GM23338 (cell line): ENCODE results near the gene ATG9B. TPM values are rescaled to one million over a fixed set of nuclear protein-coding genes. Genes with fewer than 3 reads are reported as not detected.
"Not testable (repeated sequence)": the region's sequence is repeated elsewhere in the genome, so short reads cannot be mapped to it uniquely, and the experiment has no call there.

Source experiments
- ATAC-seq: fragments of 200-7000 bp; cut with Tn5 transposase; 3 replicates; pipeline ENCODE4 v1.9.1; 2020
- DNase-seq: peaks from one replicate; pipeline ENCODE4 v3.0.0-alpha.2; 2015; ENCODE audit warnings: low spot score
- H2AFZ ChIP-seq: fragments of 200-600 bp; sonication (generic); 2 replicates; pipeline ENCODE4 v1.8.0; 2016; ENCODE audit warnings: antibody characterized with exemption, mild to moderate bottlenecking, moderate library complexity
- H3F3A ChIP-seq: fragments of 200-600 bp; sonication (generic); replicated peaks from 2 replicates; pipeline ENCODE4 v1.8.0; 2017; ENCODE audit warnings: antibody characterized with exemption, mixed run types, low read depth
- H3K27ac ChIP-seq: fragments of 200-600 bp; sonication (generic); 2 replicates; pipeline ENCODE4 v1.6.1; 2016; ENCODE audit warnings: low read depth
- H3K27me3 ChIP-seq: fragments of 200-600 bp; sonication (generic); 2 replicates; pipeline ENCODE4 v1.8.0; 2016; ENCODE audit warnings: mild to moderate bottlenecking, mixed run types, moderate library complexity; ENCODE audit not compliant: insufficient read depth
- H3K36me3 ChIP-seq: fragments of 200-600 bp; sonication (generic); 2 replicates; pipeline ENCODE4 v1.8.0; 2016; ENCODE audit warnings: mild to moderate bottlenecking; ENCODE audit not compliant: insufficient read depth
- H3K4me1 ChIP-seq: fragments of 200-600 bp; sonication (generic); 2 replicates; pipeline ENCODE4 v1.8.0; 2016; ENCODE audit warnings: mild to moderate bottlenecking, moderate library complexity; ENCODE audit not compliant: insufficient read depth
- H3K4me2 ChIP-seq: fragments of 200-600 bp; sonication (generic); 2 replicates; pipeline ENCODE4 v1.7.1; 2017; ENCODE audit warnings: mixed run types
- H3K4me3 ChIP-seq: fragments of 200-600 bp; sonication (generic); 2 replicates; pipeline ENCODE4 v1.6.1; 2016; ENCODE audit warnings: mixed run types
- H3K79me2 ChIP-seq: fragments of 200-600 bp; sonication (generic); replicated peaks from 2 replicates; pipeline ENCODE4 v1.8.0; 2017; ENCODE audit warnings: mild to moderate bottlenecking; ENCODE audit not compliant: insufficient read depth
- H3K9me2 ChIP-seq: fragments of 200-600 bp; sonication (generic); 2 replicates; pipeline ENCODE4 v1.8.0; 2017; ENCODE audit not compliant: insufficient read depth
- H4K20me1 ChIP-seq: fragments of 200-600 bp; sonication (generic); replicated peaks from 2 replicates; pipeline ENCODE4 v1.8.0; 2017; ENCODE audit warnings: mild to moderate bottlenecking; ENCODE audit not compliant: insufficient read depth
- H3K27ac Mint-ChIP-seq: 2 replicates; pipeline ENCODE4 v1.8.0; 2020; ENCODE audit warnings: inconsistent platforms, mild to moderate bottlenecking, moderate library complexity, mixed read lengths
- H3K27me3 Mint-ChIP-seq: 3 replicates; pipeline ENCODE4 v1.8.0; 2022; ENCODE audit warnings: low read depth, mild to moderate bottlenecking, moderate library complexity, mixed read lengths, inconsistent platforms; ENCODE audit not compliant: insufficient read depth, poor library complexity
- H3K36me3 Mint-ChIP-seq: 3 replicates; pipeline ENCODE4 v1.8.0; 2021; ENCODE audit warnings: low read depth, mild to moderate bottlenecking, inconsistent platforms, moderate library complexity, mixed read lengths
- H3K4me1 Mint-ChIP-seq: 3 replicates; pipeline ENCODE4 v1.8.0; 2020; ENCODE audit warnings: mild to moderate bottlenecking, inconsistent platforms, mixed read lengths
- H3K4me3 Mint-ChIP-seq: 3 replicates; pipeline ENCODE4 v1.8.0; 2021; ENCODE audit warnings: moderate library complexity, mild to moderate bottlenecking, inconsistent platforms, mixed read lengths
- H3K9me3 Mint-ChIP-seq: 3 replicates; pipeline ENCODE4 v1.8.0; 2020; ENCODE audit warnings: moderate library complexity, mild to moderate bottlenecking, inconsistent platforms, mixed read lengths
- EZH2 ChIP-seq: fragments of 200-600 bp; sonication (generic); IDR thresholded peaks from one replicate; pipeline ENCODE4 v1.8.0; 2017; ENCODE audit warnings: antibody characterized with exemption, mild to moderate bottlenecking, low read depth; ENCODE audit not compliant: unreplicated experiment
- EZH2phosphoT487 ChIP-seq: fragments of 200-600 bp; sonication (generic); IDR thresholded peaks from one replicate; pipeline ENCODE4 v1.8.1; 2018; ENCODE audit warnings: antibody characterized with exemption; ENCODE audit not compliant: unreplicated experiment
- JUNB ChIP-seq: IDR thresholded peaks from one replicate; pipeline ENCODE4 v1.6.1; 2016; ENCODE audit warnings: antibody characterized with exemption; ENCODE audit not compliant: unreplicated experiment
- NANOG ChIP-seq: IDR thresholded peaks from 2 replicates; pipeline ENCODE4 v1.6.1; 2016; ENCODE audit warnings: antibody characterized with exemption, borderline replicate concordance
- ZNF114 ChIP-seq: fragments of 250-450 bp; sonication (Bioruptor Pico); IDR thresholded peaks from 2 replicates; pipeline ENCODE4 v1.5.0; 2020; ENCODE audit warnings: mild to moderate bottlenecking, moderate library complexity
- ZNF331 ChIP-seq: fragments of 250-450 bp; sonication (Bioruptor Pico); IDR thresholded peaks from 2 replicates; pipeline ENCODE4 v1.5.0; 2020; ENCODE audit warnings: low read depth, mild to moderate bottlenecking, moderate library complexity
- polyA plus RNA-seq: library from polyadenylated mRNA; unstranded; fragments of >200 nt; fragmentation: Nextera tagmentation; extraction: Ambion mirVana; gene quantifications from 2 replicates; pipeline ENCODE4 v1.2.1, GENCODE V29; 2016
- total RNA-seq: library from RNA; depleted of rRNA; stranded (reverse); fragments of >200 nt; shearing (Covaris generic); gene quantifications from 2 replicates; pipeline ENCODE4 v1.2.3, GENCODE V29; 2014
- TF ChIP-seq, protein P1 (sequence below): IDR thresholded peaks from 2 replicates; pipeline ENCODE4 v1.6.1; 2016; ENCODE audit warnings: antibody characterized with exemption
- TF ChIP-seq, protein P2 (sequence below), 2 experiments: fragments of 200-600 bp in 1 of 2; sonication (generic) in 1 of 2; conservative IDR thresholded peaks; 2 replicates each; pipeline versions ENCODE4 v1.5.1 to v1.6.1; 2016 to 2017; ENCODE audit warnings: antibody characterized with exemption in 2 of 2, low read depth in 2 of 2, mild to moderate bottlenecking in 2 of 2, moderate library complexity in 1 of 2

The ATG9B gene
- total and polyA plus RNA-seq, 2 experiments from 2014 or later, result 1.2 to 3.4 TPM

DNA sequence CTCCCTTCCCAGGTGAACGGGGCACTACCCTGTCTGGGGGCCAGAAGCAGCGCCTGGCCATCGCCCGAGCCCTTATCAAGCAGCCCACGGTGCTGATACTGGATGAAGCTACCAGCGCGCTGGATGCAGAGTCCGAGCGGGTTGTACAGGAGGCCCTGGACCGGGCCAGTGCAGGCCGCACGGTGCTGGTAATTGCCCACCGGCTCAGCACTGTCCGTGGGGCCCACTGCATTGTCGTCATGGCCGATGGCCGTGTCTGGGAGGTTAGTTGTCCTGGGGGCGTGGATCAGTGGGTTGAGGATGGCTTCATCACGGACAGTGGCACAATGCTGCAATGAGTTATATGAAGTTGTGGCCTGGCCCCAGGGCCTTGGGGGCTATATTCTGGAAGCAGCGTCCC lies 19.7 kb upstream of the ATG9B start (continued):
- TF ChIP-seq EZH2phosphoT487 (no peak), NANOG (no peak), ZNF114 (CRISPR knock-in tag) (no peak)

DNA sequence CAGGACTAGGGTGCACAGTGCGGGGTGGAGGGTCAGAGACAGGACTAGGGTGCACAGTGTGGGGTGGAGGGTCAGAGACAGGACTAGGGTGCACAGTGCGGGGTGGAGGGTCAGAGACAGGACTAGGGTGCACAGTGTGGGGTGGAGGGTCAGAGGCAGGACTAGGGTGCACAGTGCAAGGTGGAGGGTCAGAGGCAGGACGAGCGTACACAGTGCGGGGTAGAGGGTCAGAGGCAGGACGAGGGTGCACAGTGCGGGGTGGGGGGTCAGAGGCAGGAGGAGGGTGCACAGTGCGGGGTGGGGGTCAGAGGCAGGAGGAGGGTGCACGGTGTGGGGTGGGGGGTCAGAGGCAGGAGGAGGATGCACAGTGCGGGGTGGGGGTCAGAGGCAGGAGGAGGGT lies 19.2 kb upstream of the ATG9B start:
- not testable (repeated sequence) for H3K4me3 Mint-ChIP-seq, H3K4me1 ChIP-seq, H3F3A ChIP-seq, H3K9me3 Mint-ChIP-seq, H3K36me3 Mint-ChIP-seq, H3K79me2 ChIP-seq, H3K9me2 ChIP-seq, H3K27ac Mint-ChIP-seq, H3K27ac ChIP-seq, H2AFZ ChIP-seq, H4K20me1 ChIP-seq, H3K27me3 ChIP-seq, H3K4me2 ChIP-seq, H3K4me1 Mint-ChIP-seq, ATAC-seq, H3K36me3 ChIP-seq, DNase-seq, H3K4me3 ChIP-seq
- H3K27me3 Mint-ChIP-seq, result peaks cover 17% of the 10 kb centered on the region

DNA sequence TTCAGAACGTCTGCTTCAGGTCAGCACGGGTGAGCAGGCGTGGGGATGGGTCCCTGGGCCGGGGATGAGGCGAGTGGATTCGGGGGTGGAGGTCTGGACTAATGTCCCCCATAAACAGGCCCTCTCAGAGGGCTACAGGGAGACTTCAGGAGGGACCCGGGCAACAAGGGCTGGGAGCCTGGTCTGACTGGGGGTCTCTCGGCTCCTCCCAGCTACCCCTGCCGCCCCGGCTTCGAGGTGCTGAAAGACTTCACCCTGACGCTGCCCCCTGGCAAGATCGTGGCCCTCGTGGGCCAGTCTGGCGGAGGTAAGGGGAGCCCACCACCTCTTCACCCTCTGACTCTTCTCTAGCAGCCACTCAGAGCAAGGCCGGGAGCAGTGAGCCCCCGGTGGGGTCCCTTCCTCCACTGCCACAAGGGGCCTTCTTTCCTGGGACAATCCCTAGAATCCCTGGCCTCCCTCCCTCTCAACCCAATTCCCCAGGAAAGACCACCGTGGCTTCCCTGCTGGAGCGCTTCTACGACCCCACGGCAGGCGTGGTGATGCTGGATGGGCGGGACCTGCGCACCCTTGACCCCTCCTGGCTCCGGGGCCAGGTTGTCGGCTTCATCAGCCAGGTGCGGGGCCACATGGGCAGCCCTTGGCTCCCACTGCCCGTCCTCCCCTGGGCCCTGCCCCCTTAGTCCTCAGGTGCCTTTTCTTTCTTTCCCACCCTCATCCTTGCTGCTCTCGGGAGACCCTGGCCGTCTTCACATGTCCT lies 16.5 kb upstream of the ATG9B start:
- Histone ChIP-seq H3K4me1 (no peaks in the 10 kb centered on the region), H3F3A (no peaks in the 10 kb centered on the region), H3K27ac (no peak overlapping the region), H3K79me2 (no peaks in the 10 kb centered on the region), H4K20me1 (no peaks in the 10 kb centered on the region), H2AFZ (no peak overlapping the region), H3K27me3 (no peaks in the 10 kb centered on the region), H3K9me2 (no peaks in the 10 kb centered on the region), H3K4me3 (no peak overlapping the region), H3K4me2 (no peak overlapping the region), H3K36me3 (no peaks in the 10 kb centered on the region)
- H3K27me3 Mint-ChIP-seq, result peaks cover 14% of the 10 kb centered on the region
- H3K27ac Mint-ChIP-seq, result no peak overlapping the region
- DNase-seq (no peak), ATAC-seq (no peak)
- H3K9me3 Mint-ChIP-seq, result no peaks in the 10 kb centered on the region
- H3K4me3 Mint-ChIP-seq, result no peak overlapping the region
- peaks cover 3% of the 10 kb centered on the region; the same call in 1 of the 3 replicates for H3K36me3 Mint-ChIP-seq
- TF ChIP-seq ZNF114 (CRISPR knock-in tag), result no peak
- no peak for TF ChIP-seq JUNB
- TF ChIP-seq ZNF331 (CRISPR knock-in tag), result no peak
- peaks cover 2% of the 10 kb centered on the region; the same call in 1 of the 3 replicates for H3K4me1 Mint-ChIP-seq

DNA sequence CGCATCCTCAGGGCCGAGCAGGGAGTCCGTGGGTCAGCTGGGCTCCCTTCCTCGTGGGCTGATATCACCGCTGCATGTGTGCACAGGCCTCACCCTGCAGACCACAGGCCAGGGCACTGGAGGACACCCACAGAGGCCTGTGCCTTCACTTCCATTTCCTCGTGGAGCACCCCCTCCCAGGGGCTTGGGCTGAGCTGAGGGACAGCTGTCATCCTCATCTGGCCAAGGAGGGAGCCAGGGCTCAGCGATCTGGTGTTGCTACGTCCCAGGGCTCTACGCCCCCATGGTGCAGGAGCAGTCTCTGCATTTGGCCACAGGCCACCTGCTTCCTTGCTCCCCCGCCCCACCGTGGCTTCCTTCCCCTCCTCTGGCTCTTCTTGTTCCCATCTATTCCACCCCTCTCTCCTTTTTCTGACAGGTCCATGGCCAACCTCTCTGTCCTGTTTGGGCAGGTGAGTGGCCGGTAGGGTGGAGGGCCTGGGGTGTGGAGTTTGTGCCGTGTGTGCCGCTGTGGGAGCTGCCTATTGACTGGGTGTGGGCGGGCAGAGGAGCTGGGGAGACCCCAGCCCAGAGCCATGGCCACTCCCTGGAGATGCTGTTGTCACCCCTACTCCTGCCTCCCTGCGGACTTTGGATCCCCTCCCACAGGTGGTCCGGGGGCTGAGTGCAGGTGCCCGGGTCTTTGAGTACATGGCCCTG lies 15.7 kb upstream of the ATG9B start:
- Mint-ChIP-seq H3K4me1 (peaks cover 2% of the 10 kb centered on the region; the same call in 1 of the 3 replicates), H3K27me3 (peaks cover 15% of the 10 kb centered on the region), H3K9me3 (no peaks in the 10 kb centered on the region), H3K36me3 (peaks cover 6% of the 10 kb centered on the region; the same call in 1 of the 3 replicates), H3K27ac (no peak overlapping the region), H3K4me3 (no peak overlapping the region)
- H4K20me1 ChIP-seq, result no peaks in the 10 kb centered on the region
- no peak overlapping the region for H3K4me2 ChIP-seq
- H3K27me3 ChIP-seq, result no peaks in the 10 kb centered on the region
- H2AFZ ChIP-seq, result no peak overlapping the region
- no peaks in the 10 kb centered on the region for H3F3A ChIP-seq
- H3K27ac ChIP-seq, result no peak overlapping the region
- H3K4me1 ChIP-seq, result no peaks in the 10 kb centered on the region
- H3K4me3 ChIP-seq, result no peak overlapping the region
- no peaks in the 10 kb centered on the region for H3K79me2 ChIP-seq
- H3K9me2 ChIP-seq, result no peaks in the 10 kb centered on the region
- no peaks in the 10 kb centered on the region for H3K36me3 ChIP-seq
- DNase-seq (no peak), ATAC-seq (peak; percentile 44)
- TF ChIP-seq, protein P1, sequence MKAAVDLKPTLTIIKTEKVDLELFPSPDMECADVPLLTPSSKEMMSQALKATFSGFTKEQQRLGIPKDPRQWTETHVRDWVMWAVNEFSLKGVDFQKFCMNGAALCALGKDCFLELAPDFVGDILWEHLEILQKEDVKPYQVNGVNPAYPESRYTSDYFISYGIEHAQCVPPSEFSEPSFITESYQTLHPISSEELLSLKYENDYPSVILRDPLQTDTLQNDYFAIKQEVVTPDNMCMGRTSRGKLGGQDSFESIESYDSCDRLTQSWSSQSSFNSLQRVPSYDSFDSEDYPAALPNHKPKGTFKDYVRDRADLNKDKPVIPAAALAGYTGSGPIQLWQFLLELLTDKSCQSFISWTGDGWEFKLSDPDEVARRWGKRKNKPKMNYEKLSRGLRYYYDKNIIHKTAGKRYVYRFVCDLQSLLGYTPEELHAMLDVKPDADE, result no peak
- no peak for TF ChIP-seq ZNF331 (CRISPR knock-in tag)
- TF ChIP-seq JUNB, result no peak
- TF ChIP-seq, protein P2, sequence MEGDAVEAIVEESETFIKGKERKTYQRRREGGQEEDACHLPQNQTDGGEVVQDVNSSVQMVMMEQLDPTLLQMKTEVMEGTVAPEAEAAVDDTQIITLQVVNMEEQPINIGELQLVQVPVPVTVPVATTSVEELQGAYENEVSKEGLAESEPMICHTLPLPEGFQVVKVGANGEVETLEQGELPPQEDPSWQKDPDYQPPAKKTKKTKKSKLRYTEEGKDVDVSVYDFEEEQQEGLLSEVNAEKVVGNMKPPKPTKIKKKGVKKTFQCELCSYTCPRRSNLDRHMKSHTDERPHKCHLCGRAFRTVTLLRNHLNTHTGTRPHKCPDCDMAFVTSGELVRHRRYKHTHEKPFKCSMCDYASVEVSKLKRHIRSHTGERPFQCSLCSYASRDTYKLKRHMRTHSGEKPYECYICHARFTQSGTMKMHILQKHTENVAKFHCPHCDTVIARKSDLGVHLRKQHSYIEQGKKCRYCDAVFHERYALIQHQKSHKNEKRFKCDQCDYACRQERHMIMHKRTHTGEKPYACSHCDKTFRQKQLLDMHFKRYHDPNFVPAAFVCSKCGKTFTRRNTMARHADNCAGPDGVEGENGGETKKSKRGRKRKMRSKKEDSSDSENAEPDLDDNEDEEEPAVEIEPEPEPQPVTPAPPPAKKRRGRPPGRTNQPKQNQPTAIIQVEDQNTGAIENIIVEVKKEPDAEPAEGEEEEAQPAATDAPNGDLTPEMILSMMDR (conservative IDR thresholded peaks at IDR 0.05; ENCODE audit: low read depth in 2 of 2), result no peak
- no peak for TF ChIP-seq EZH2phosphoT487
- TF ChIP-seq EZH2, result no peak
